Left lung (tissue), 10 donors: ENCODE results near the gene TUB. TPM values are rescaled to one million over a fixed set of nuclear protein-coding genes. Genes with fewer than 3 reads are reported as not detected.

Experiments used
- ATAC-seq: fragments of 200-7000 bp; cut with Tn5 transposase; one replicate; pipeline ENCODE4 v1.9.1; 2020; ENCODE audit warnings: moderate library complexity
- DNase-seq, 4 donors: peaks; one replicate each; pipeline ENCODE4 v3.0.0-alpha.2; 2013 to 2020
- H3K27ac ChIP-seq, 2 donors: fragments of 200-600 bp; sonication (generic) in 1 of 2; one replicate each; pipeline versions ENCODE4 v1.5.0 to v1.8.0; 2020 to 2021
- H3K27me3 ChIP-seq, 2 donors: fragments of 200-600 bp; sonication (generic) in 1 of 2; one replicate each; pipeline versions ENCODE4 v1.5.0 to v1.8.0; 2020 to 2021
- H3K36me3 ChIP-seq, 2 donors: fragments of 200-600 bp; sonication (generic) in 1 of 2; one replicate each; pipeline versions ENCODE4 v1.5.0 to v1.8.0; 2020 to 2021
- H3K4me1 ChIP-seq, 2 donors: fragments of 200-600 bp; one replicate each; pipeline ENCODE4 v1.8.0; 2021
- H3K4me3 ChIP-seq, 2 donors: fragments of 200-600 bp; sonication (generic) in 1 of 2; one replicate each; pipeline versions ENCODE4 v1.5.0 to v1.8.0; 2020 to 2021; ENCODE audit warnings: mild to moderate bottlenecking in 1 of 2
- H3K9me3 ChIP-seq, 2 donors: fragments of 200-600 bp; sonication (generic) in 1 of 2; one replicate each; pipeline versions ENCODE4 v1.5.0 to v1.8.0; 2020 to 2021
- CTCF ChIP-seq, 2 donors: fragments of 200-600 bp; sonication (generic) in 1 of 2; IDR thresholded peaks; one replicate each; pipeline versions ENCODE4 v1.5.0 to v1.8.0; 2021; ENCODE audit warnings: antibody characterized with exemption in 2 of 2
- intact Hi-C, 2 donors: fragments of 100-400 bp; cut with DNase I; formaldehyde crosslinking; loops; one replicate each; pipeline versions ENCODE4 v1.11.2 to v1.14.2; 2022
- polyA plus RNA-seq, 6 donors: library from polyadenylated mRNA; unstranded; fragments of 120-200 nt; gene quantifications; one replicate each; pipeline ENCODE4 v1.2.1, GENCODE V29; 2013; ENCODE audit not compliant: insufficient read length in 6 of 6
- total RNA-seq, 2 donors: library from RNA; stranded (reverse); fragmentation: NEBNext Ultra II Directional; extraction: Animal tissue kit (Norgen Biotek cat#: 25700); gene quantifications; one replicate each; pipeline ENCODE4 v1.2.1, GENCODE V29; 2021
- donor health status: DM: no; HTN: yes; CAD: no.
- donor health status: DM: no; HTN: no; CAD: no.

TUB gene
- total and polyA plus RNA-seq, 8 donors, result 5.6 to 30.0 (median 26.9) TPM

GRCh38 chr11:8090756-8091155 is 9.7 kb downstream of the TUB start:
- ATAC-seq (no peak), DNase-seq (peak in 1 of 4 donors; percentile 19)
- Histone ChIP-seq H3K9me3 (no peaks in the 10 kb centered on the region), H3K27ac (no peak overlapping the region), H3K4me1 (no peaks in the 10 kb centered on the region), H3K27me3 (peaks cover 0 to 1% of the 10 kb centered on the region in 2 donors), H3K4me3 (no peak overlapping the region), H3K36me3 (no peaks in the 10 kb centered on the region)
- intact Hi-C loops, result no loop called here
- peak; percentile 9 to 36 for TF ChIP-seq CTCF (IDR thresholded peaks at IDR 0.05)

- no peaks in the 10 kb centered on the region for H3K4me1 ChIP-seq
- ATAC-seq, result no peak
- no peaks in the 10 kb centered on the region for H3K27me3 ChIP-seq
- no peak for TF ChIP-seq CTCF (IDR thresholded peaks at IDR 0.05)
- H3K27ac ChIP-seq, result no peak overlapping the region
- no peak overlapping the region for H3K4me3 ChIP-seq
- intact Hi-C loops, result no loop called here
- DNase-seq, result no peak
- H3K9me3 ChIP-seq, result no peaks in the 10 kb centered on the region
- H3K36me3 ChIP-seq, result no peaks in the 10 kb centered on the region
These were observed 10.7 kb downstream of the TUB start for GRCh38 chr11:8091721-8092120.

- no peaks in the 10 kb centered on the region for H3K27me3 ChIP-seq
- peak; percentile 90 for ATAC-seq
- no peaks in the 10 kb centered on the region for H3K9me3 ChIP-seq
- no peak overlapping the region for H3K4me3 ChIP-seq
- TF ChIP-seq CTCF (IDR thresholded peaks at IDR 0.05), result peak; percentile 44 to 55
- H3K4me1 ChIP-seq, result no peaks in the 10 kb centered on the region
- H3K36me3 ChIP-seq, result no peaks in the 10 kb centered on the region
- intact Hi-C loops, result no loop called here
- DNase-seq, result peak in 2 of 4 donors; percentile 36 to 46
- no peak overlapping the region for H3K27ac ChIP-seq
These were observed 11.8 kb downstream of the TUB start for GRCh38 chr11:8092587-8093424.

- no peak for DNase-seq
- H3K9me3 ChIP-seq, result no peaks in the 10 kb centered on the region
- no peak for TF ChIP-seq CTCF (IDR thresholded peaks at IDR 0.05)
- no peaks in the 10 kb centered on the region for H3K4me1 ChIP-seq
- no peak for ATAC-seq
- H3K27me3 ChIP-seq, result no peaks in the 10 kb centered on the region
- intact Hi-C loops, result no loop called here
- H3K36me3 ChIP-seq, result no peaks in the 10 kb centered on the region
- H3K27ac ChIP-seq, result no peak overlapping the region
- H3K4me3 ChIP-seq, result no peak overlapping the region
These were observed 13.0 kb downstream of the TUB start for GRCh38 chr11:8093931-8094575.

GRCh38 chr11:8094656-8095055 is 13.6 kb downstream of the TUB start:
- no peak for TF ChIP-seq CTCF (IDR thresholded peaks at IDR 0.05)
- no peaks in the 10 kb centered on the region for H3K9me3 ChIP-seq
- no peak overlapping the region for H3K27ac ChIP-seq
- no peak overlapping the region for H3K4me3 ChIP-seq
- H3K4me1 ChIP-seq, result no peaks in the 10 kb centered on the region
- DNase-seq (no peak), ATAC-seq (no peak)
- intact Hi-C loops, result loop anchor here in 1 of 2 donors (5.0 kb wide), 1 partner anchor 87 kb away; no protein-coding TSS in a partner anchor
- no peaks in the 10 kb centered on the region for H3K36me3 ChIP-seq
- H3K27me3 ChIP-seq, result no peaks in the 10 kb centered on the region
